NCI-H748 (cell line): ENCODE measurements around the gene DTNB.
A peak's percentile ranks its signal among the peaks of the same experiment; 100 is the strongest.

ENCODE experiments used
- DNase-seq: peaks from one replicate; lab custom pipeline; 2025; ENCODE audit not compliant: unreplicated experiment; lab: John Stamatoyannopoulos, UW

DTNB gene

GRCh38 chr2:25473758-25474340 lies 199.5 kb downstream of the DTNB start:
- DNase-seq, result peak; percentile 56

GRCh38 chr2:25473131-25473530 lies 200.2 kb downstream of the DTNB start:
- DNase-seq, result no peak

- no peak for DNase-seq
Measured at GRCh38 chr2:25470806-25471205, 202.6 kb downstream of the DTNB start.

- DNase-seq, result no peak
Measured at GRCh38 chr2:25467743-25468142, 205.6 kb downstream of the DTNB start.

- DNase-seq, result no peak
Measured at GRCh38 chr2:25462021-25462420, 211.4 kb downstream of the DTNB start.

- DNase-seq, result no peak
Measured at GRCh38 chr2:25460261-25460905, 213.0 kb downstream of the DTNB start.

- DNase-seq, result no peak
Measured at GRCh38 chr2:25454824-25455611, 218.4 kb downstream of the DTNB start.

GRCh38 chr2:25453199-25453905 lies 220.0 kb downstream of the DTNB start:
- no peak for DNase-seq

- DNase-seq, result no peak
Measured at GRCh38 chr2:25448808-25449207, 224.6 kb downstream of the DTNB start.

GRCh38 chr2:25447018-25447417 lies 226.4 kb downstream of the DTNB start:
- DNase-seq, result no peak

- DNase-seq, result no peak
Measured at GRCh38 chr2:25446122-25446521, 227.3 kb downstream of the DTNB start.

- DNase-seq, result no peak
Measured at GRCh38 chr2:25445464-25445863, 227.9 kb downstream of the DTNB start.

- no peak for DNase-seq
Measured at GRCh38 chr2:25444608-25445270, 228.6 kb downstream of the DTNB start.

- no peak for DNase-seq
Measured at GRCh38 chr2:25443766-25444165, 229.6 kb downstream of the DTNB start.

GRCh38 chr2:25441353-25441752 lies 232.0 kb downstream of the DTNB start:
- DNase-seq, result no peak

GRCh38 chr2:25438793-25439192 lies 234.6 kb downstream of the DTNB start:
- no peak for DNase-seq

- DNase-seq, result no peak
Measured at GRCh38 chr2:25437881-25438662, 235.3 kb downstream of the DTNB start.

- DNase-seq, result no peak
Measured at GRCh38 chr2:25435421-25435820, 238.0 kb downstream of the DTNB start.

GRCh38 chr2:25431604-25432003 lies 241.8 kb downstream of the DTNB start:
- DNase-seq, result no peak

GRCh38 chr2:25430556-25430955 lies 242.8 kb downstream of the DTNB start:
- DNase-seq, result no peak
